A549 (cell line): ENCODE measurements around the gene HEBP1. TPM values are rescaled to one million over a fixed set of nuclear protein-coding genes. Genes with fewer than 3 reads are reported as not detected.

Source experiments
- ATAC-seq, 2 experiments: fragments of 200-7000 bp in 1 of 2; fragments of >200 bp in 1 of 2; cut with Nextera tagmentation in 1 of 2; cut with Tn5 transposase in 1 of 2; 3 replicates each; pipeline versions ENCODE4 v1.8.0 to v1.9.1; 2018 to 2020; ENCODE audit warnings: mild to moderate bottlenecking in 1 of 2, moderate library complexity in 1 of 2
- CTCF ChIA-PET: fragments of 300-600 bp; sonication (Branson Sonifier 250); formaldehyde crosslinking; extraction: SDS; loops from one replicate; lab custom pipeline; 2021; ENCODE audit warnings: antibody characterized with exemption, inconsistent platforms; lab: Yijun Ruan, JAX
- POLR2A ChIA-PET: fragments of 350-600 bp; formaldehyde crosslinking; extraction: SDS; loops from one replicate; lab custom pipeline; 2021; ENCODE audit warnings: antibody characterized with exemption, inconsistent platforms; lab: Yijun Ruan, JAX
- DNase-seq, 2 experiments: peaks; one replicate each; pipeline versions ENCODE4 v3.0.0 to v3.0.0-alpha.2; 2011 to 2016; ENCODE audit warnings: low read depth in 1 of 2, low spot score in 1 of 2
- FAIRE-seq: peaks from 2 replicates; lab custom pipeline; 2011; peaks lifted over from hg19 to GRCh38; lab: Jason Lieb, UNC
- H3K27ac ChIP-seq, 2 experiments: fragments of >200 bp; sonication (Bioruptor Twin); formaldehyde crosslinking; 3 replicates each; pipeline ENCODE4 v1.5.1; 2016 to 2017
- H3K4me1 ChIP-seq: fragments of >200 bp; sonication (Bioruptor Twin); formaldehyde crosslinking; 3 replicates; pipeline ENCODE4 v1.6.1; 2016
- H3K4me2 ChIP-seq: fragments of >200 bp; sonication (Bioruptor Twin); formaldehyde crosslinking; 3 replicates; pipeline ENCODE4 v1.6.1; 2016
- H3K4me3 ChIP-seq: fragments of >200 bp; sonication (Bioruptor Twin); formaldehyde crosslinking; 3 replicates; pipeline ENCODE4 v1.5.1; 2016
- H3K9me3 ChIP-seq: fragments of >200 bp; sonication (Bioruptor Twin); formaldehyde crosslinking; 3 replicates; pipeline ENCODE4 v1.6.1; 2016
- CHD4 ChIP-seq: fragments of 200-600 bp; sonication (generic); IDR thresholded peaks from 2 replicates; pipeline ENCODE4 v1.6.1; 2016; ENCODE audit warnings: antibody characterized with exemption, mild to moderate bottlenecking, borderline replicate concordance
- EP300 ChIP-seq, 2 experiments: fragments of >200 bp; sonication (Bioruptor Twin); formaldehyde crosslinking; IDR thresholded peaks; 2 replicates in 1 of 2; 3 replicates in 1 of 2; pipeline ENCODE4 v1.6.1; 2016 to 2017
- HEYL ChIP-seq: fragments of 250-450 bp; sonication (Bioruptor Pico); IDR thresholded peaks from 2 replicates; pipeline ENCODE4 v1.8.0; 2021; ENCODE audit warnings: mild to moderate bottlenecking, moderate library complexity
- HOXB5 ChIP-seq: fragments of 250-450 bp; sonication (Bioruptor Pico); IDR thresholded peaks from 2 replicates; pipeline ENCODE4 v1.5.0; 2020; ENCODE audit warnings: mild to moderate bottlenecking, moderate library complexity
- KDM1A ChIP-seq: fragments of 200-600 bp; sonication (generic); IDR thresholded peaks from 2 replicates; pipeline ENCODE4 v1.6.1; 2016; ENCODE audit warnings: low read depth, mild to moderate bottlenecking
- MAZ ChIP-seq: fragments of 150-350 bp; IDR thresholded peaks from 2 replicates; pipeline ENCODE4 v1.6.1; 2014; ENCODE audit warnings: antibody characterized with exemption, low read depth, low read length, borderline replicate concordance
- MYC ChIP-seq: IDR thresholded peaks from 2 replicates; pipeline ENCODE4 v1.6.1; 2012; ENCODE audit warnings: mild to moderate bottlenecking, inconsistent platforms, low read length, improper control_type of control experiment, borderline replicate concordance
- NR3C1 ChIP-seq: fragments of >200 bp; sonication (Bioruptor Twin); formaldehyde crosslinking; IDR thresholded peaks from 3 replicates; pipeline ENCODE4 v1.6.1; 2017
- POLR2A ChIP-seq: IDR thresholded peaks from 2 replicates; pipeline ENCODE4 v1.6.1; 2012; ENCODE audit warnings: mild to moderate bottlenecking, low read length
- POLR2AphosphoS2 ChIP-seq: conservative IDR thresholded peaks from 2 replicates; pipeline ENCODE4 v1.6.1; 2012; ENCODE audit warnings: low read length, improper control_type of control experiment, inconsistent platforms
- RARB ChIP-seq: fragments of 250-450 bp; sonication (Bioruptor Pico); IDR thresholded peaks from 2 replicates; pipeline ENCODE4 v1.8.0; 2021; ENCODE audit warnings: mild to moderate bottlenecking, moderate library complexity
- SMC3 ChIP-seq: fragments of >200 bp; sonication (Bioruptor Twin); formaldehyde crosslinking; IDR thresholded peaks from 3 replicates; pipeline ENCODE4 v1.6.1; 2018; ENCODE audit warnings: inconsistent platforms
- TFCP2L1 ChIP-seq: fragments of 250-450 bp; sonication (Bioruptor Pico); IDR thresholded peaks from 2 replicates; pipeline ENCODE4 v1.5.0; 2021; ENCODE audit warnings: mild to moderate bottlenecking
- ZNF302 ChIP-seq: fragments of 250-450 bp; sonication (Bioruptor Pico); IDR thresholded peaks from 2 replicates; pipeline ENCODE4 v1.9.0; 2021; ENCODE audit warnings: inconsistent platforms, mild to moderate bottlenecking, moderate library complexity
- WGBS: methylation state at CpG from one replicate; pipeline ENCODE4 v1.1.6; 2017; ENCODE audit errors: missing lambda C conversion rate; 5-methylcytosine and 5-hydroxymethylcytosine counted together
- polyA plus RNA-seq, 4 experiments: library from polyadenylated mRNA; depleted of rRNA in 3 of 4; stranded (reverse); fragments of >200 nt; fragmentation: RNase III in 1 of 4; extraction: RNeasy Plus Mini Kit Qiagen cat#74134 plus additional on column Dnase treatment in 1 of 4; gene quantifications; 2 replicates in 3 of 4; 3 replicates in 1 of 4; pipeline ENCODE4 v1.2.3, GENCODE V29; 2011 to 2017
- TF ChIP-seq, protein P1 (sequence below): fragments of 250-450 bp; sonication (Bioruptor Pico); IDR thresholded peaks from 2 replicates; pipeline ENCODE4 v1.5.0; 2020; ENCODE audit warnings: low read depth, mild to moderate bottlenecking, moderate library complexity
- TF ChIP-seq, protein P2 (sequence below): fragments of >200 bp; sonication (Bioruptor Twin); formaldehyde crosslinking; IDR thresholded peaks from 3 replicates; pipeline ENCODE4 v1.5.1; 2016
- TF ChIP-seq, protein P3 (sequence below): fragments of 250-450 bp; sonication (Bioruptor Pico); IDR thresholded peaks from 2 replicates; pipeline ENCODE4 v1.5.0; 2021; ENCODE audit warnings: mild to moderate bottlenecking, moderate library complexity, borderline replicate concordance
- TF ChIP-seq, protein P4 (sequence below): fragments of >200 bp; sonication (Bioruptor Twin); formaldehyde crosslinking; IDR thresholded peaks from 2 replicates; pipeline ENCODE4 v1.6.1; 2016

HEBP1 gene
- polyA plus RNA-seq, 2 of the 4 experiments (the other 2 are of a cell fraction): 24.8 to 48.9 TPM

DNA sequence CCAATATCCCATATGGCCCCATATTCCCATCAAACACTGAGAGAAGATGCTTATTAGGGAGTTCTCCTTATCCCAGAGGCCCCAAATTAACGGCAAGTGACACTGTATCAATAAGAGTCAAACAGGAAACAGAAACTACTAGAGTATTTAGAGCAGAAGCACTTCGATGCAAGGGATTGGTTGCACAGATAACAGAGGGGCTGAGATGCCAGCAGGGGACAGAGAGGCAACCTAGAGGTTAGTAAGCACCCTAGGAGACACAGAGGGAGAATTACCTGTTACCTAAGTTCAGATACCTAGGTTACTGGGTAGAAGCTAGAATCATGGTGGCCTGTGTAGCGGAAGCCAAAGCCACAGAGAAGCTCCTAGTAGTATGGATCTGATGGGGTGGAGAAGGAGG lies 2.9 kb downstream of the HEBP1 start:
- TF ChIP-seq ZNF302 (CRISPR knock-in tag) (no peak), POLR2AphosphoS2 (no peak), EP300 (IDR thresholded peaks at IDR 0.05) (no peak), CHD4 (no peak), HEYL (CRISPR knock-in tag) (no peak), SMC3 (no peak), MAZ (no peak), HOXB5 (CRISPR knock-in tag) (no peak), RARB (no peak), TFCP2L1 (no peak)
- TF ChIP-seq, protein P1, sequence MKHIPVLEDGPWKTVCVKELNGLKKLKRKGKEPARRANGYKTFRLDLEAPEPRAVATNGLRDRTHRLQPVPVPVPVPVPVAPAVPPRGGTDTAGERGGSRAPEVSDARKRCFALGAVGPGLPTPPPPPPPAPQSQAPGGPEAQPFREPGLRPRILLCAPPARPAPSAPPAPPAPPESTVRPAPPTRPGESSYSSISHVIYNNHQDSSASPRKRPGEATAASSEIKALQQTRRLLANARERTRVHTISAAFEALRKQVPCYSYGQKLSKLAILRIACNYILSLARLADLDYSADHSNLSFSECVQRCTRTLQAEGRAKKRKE (CRISPR knock-in tag): no peak
- TF ChIP-seq, protein P2, sequence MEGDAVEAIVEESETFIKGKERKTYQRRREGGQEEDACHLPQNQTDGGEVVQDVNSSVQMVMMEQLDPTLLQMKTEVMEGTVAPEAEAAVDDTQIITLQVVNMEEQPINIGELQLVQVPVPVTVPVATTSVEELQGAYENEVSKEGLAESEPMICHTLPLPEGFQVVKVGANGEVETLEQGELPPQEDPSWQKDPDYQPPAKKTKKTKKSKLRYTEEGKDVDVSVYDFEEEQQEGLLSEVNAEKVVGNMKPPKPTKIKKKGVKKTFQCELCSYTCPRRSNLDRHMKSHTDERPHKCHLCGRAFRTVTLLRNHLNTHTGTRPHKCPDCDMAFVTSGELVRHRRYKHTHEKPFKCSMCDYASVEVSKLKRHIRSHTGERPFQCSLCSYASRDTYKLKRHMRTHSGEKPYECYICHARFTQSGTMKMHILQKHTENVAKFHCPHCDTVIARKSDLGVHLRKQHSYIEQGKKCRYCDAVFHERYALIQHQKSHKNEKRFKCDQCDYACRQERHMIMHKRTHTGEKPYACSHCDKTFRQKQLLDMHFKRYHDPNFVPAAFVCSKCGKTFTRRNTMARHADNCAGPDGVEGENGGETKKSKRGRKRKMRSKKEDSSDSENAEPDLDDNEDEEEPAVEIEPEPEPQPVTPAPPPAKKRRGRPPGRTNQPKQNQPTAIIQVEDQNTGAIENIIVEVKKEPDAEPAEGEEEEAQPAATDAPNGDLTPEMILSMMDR: no peak
- TF ChIP-seq, protein P3, sequence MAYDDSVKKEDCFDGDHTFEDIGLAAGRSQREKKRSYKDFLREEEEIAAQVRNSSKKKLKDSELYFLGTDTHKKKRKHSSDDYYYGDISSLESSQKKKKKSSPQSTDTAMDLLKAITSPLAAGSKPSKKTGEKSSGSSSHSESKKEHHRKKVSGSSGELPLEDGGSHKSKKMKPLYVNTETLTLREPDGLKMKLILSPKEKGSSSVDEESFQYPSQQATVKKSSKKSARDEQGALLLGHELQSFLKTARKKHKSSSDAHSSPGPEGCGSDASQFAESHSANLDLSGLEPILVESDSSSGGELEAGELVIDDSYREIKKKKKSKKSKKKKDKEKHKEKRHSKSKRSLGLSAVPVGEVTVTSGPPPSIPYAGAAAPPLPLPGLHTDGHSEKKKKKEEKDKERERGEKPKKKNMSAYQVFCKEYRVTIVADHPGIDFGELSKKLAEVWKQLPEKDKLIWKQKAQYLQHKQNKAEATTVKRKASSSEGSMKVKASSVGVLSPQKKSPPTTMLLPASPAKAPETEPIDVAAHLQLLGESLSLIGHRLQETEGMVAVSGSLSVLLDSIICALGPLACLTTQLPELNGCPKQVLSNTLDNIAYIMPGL: no peak
- TF ChIP-seq, all 56 proteins: peak for 0
- Histone ChIP-seq H3K4me2 (no peak overlapping the region), H3K27ac (no peak overlapping the region), H3K4me1 (peaks cover 27% of the 10 kb centered on the region), H3K9me3 (no peaks in the 10 kb centered on the region), H3K4me3 (no peak overlapping the region)
- 87% methylated on average over 3 of the region's 3 CpGs for WGBS
- ChIA-PET POLR2A (no interaction called here), CTCF (interaction anchor here (2.1 to 3.5 kb wide), 3 partner anchors 14 to 215 kb away, joined by 5 to 17 read pairs (median 11); no protein-coding TSS in a partner anchor)
- FAIRE-seq: no peak
- ATAC-seq: no peak
- no peak for DNase-seq

DNA sequence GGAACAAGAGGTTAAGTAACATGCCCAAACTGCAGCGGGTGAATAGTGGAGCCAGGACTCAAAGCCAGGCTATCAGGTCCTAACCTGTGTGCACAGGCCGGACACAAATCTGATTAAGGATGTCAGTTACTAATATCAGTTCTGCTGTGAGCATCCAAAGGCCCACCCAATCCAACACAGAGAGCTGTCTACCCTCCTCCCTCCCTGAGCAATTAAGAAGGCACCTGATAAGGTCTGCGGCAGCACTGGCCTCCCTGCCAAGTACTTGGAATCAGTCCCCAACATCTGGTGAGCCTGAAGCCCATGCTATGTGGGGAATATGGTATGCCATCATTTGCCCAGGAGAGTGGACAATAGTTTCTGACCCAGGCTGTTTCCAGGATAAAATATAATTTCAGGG lies 3.9 kb downstream of the HEBP1 start:
- ChIA-PET CTCF (interaction anchor here (3.5 kb wide), 1 partner anchor 13 kb away, joined by 17 read pairs; no protein-coding TSS in a partner anchor), POLR2A (no interaction called here)
- Histone ChIP-seq H3K9me3 (no peaks in the 10 kb centered on the region), H3K27ac (no peak overlapping the region), H3K4me2 (no peak overlapping the region), H3K4me3 (no peak overlapping the region), H3K4me1 (peaks cover 33% of the 10 kb centered on the region)
- WGBS: 87% methylated on average over 3 of the region's 3 CpGs
- DNase-seq (no peak), FAIRE-seq (no peak), ATAC-seq (no peak)
- TF ChIP-seq, protein P4, sequence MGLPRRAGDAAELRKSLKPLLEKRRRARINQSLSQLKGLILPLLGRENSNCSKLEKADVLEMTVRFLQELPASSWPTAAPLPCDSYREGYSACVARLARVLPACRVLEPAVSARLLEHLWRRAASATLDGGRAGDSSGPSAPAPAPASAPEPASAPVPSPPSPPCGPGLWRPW: no peak
- no peak for TF ChIP-seq POLR2A
- no peak for TF ChIP-seq MYC
- TF ChIP-seq, protein P1 (CRISPR knock-in tag): no peak
- TF ChIP-seq NR3C1: no peak

DNA sequence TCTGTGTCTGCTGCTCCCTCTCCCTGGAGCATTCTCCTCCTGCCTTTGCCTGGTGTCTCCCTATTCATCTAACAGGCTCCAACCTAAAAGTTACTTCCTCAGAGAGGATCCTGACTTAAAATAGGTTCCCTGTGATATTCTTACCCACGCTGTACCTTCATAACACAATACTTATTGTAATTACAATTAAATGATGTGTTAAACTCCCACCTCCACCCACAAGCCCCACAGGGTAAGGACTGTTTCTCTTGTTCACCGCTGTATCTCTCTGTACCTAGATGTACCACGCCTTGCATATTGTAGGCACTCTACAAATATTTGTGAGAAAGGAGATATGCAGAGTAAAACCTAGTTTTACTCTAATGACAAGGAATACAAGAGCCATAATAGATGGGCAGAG lies 5.0 kb downstream of the HEBP1 start:
- 92% methylated on average over 3 of the region's 3 CpGs for WGBS
- Histone ChIP-seq H3K9me3 (no peaks in the 10 kb centered on the region), H3K4me3 (no peak overlapping the region), H3K4me2 (no peak overlapping the region), H3K4me1 (peaks cover 36% of the 10 kb centered on the region), H3K27ac (no peak overlapping the region)
- CTCF ChIA-PET: interaction anchor here (1.5 to 1.9 kb wide), 4 partner anchors 9 to 79 kb away, joined by 4 to 9 read pairs (median 7); no protein-coding TSS in a partner anchor
- FAIRE-seq: no peak
- POLR2A ChIA-PET: no interaction called here
- no peak for ATAC-seq
- TF ChIP-seq HEYL (CRISPR knock-in tag) (no peak), KDM1A (no peak)
- no peak for DNase-seq
